Measurements from ENCODE around the gene CCZ1.
"Not testable (repeated sequence)": the region's sequence is repeated elsewhere in the genome, so short reads cannot be mapped to it uniquely, and the experiment has no call there.

The CCZ1 gene

DNA sequence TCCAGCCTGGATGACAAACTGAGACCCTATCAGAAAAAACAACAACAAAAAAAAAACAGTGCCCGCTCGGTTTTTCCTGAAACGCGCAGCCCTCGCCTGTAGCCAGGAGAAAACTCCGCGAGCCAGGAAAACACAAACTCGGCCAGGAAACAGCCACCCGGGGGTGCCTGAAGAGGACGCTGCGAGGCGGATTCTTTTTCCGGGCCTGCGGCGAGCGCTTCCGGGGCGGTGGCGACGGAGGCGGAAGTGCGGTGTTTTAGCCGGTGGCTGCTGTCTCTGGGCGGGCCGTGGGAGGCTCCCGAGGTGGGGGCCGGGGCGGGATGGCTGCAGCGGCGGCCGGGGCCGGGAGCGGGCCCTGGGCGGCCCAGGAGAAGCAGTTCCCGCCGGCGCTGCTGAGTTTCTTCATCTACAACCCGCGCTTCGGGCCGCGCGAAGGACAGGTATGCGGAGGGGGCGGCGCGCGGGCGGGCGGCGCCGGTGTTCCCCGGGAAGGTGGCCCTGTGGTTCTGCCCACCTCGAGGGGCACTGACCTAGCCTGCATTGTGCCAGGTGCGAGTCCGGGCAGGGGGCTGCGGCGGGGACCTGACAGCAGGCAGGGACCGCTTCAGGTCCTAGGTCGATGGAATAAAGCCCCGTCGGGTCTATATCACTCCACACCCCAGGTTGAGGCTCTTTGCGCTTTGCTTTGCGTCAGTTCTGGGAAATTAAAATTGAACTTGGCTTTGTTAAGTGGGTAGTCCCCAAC, at the start of gene CCZ1:
TSS of gene CCZ1 (plus strand) at position 254 of the 745 bp plus-strand sequence. CDS start at position 321, 67 bp downstream.
- peak; percentile 89 for DNase-seq (ENCODE audit: low read depth)
- peak within 1 kb of the TSS; percentile 59 for H3K4me3 ChIP-seq (ENCODE audit: low read depth, low read length)

DNA sequence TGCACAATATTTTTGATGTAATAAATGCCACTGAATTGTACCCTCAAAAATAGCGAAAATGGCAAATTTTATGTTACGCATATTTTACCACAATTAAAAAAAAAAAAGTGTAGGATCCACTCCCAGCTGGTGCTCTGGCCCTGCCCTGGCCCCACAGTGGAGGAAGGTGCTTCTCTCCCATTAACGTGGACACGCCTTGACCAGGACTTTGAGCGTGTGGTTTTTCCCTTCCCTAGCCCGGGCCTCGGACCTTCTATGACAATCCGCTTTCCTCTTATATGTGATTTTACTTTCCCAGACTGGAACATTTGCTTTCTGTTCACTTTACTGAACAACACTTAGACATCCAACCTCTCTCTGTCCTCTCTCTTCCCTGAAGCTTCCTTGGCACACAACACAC, 47.6 kb upstream of the CCZ1 start:
- TF ChIP-seq, protein P1, sequence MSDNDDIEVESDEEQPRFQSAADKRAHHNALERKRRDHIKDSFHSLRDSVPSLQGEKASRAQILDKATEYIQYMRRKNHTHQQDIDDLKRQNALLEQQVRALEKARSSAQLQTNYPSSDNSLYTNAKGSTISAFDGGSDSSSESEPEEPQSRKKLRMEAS (IDR thresholded peaks at IDR 0.05; ENCODE audit: low read depth, low read length) = no peak
- TF ChIP-seq MYC (IDR thresholded peaks at IDR 0.05; ENCODE audit: low read depth, low read length) (no peak), POLR2A (IDR thresholded peaks at IDR 0.05; ENCODE audit: extremely low read depth, insufficient read length) (no peak)
- TF ChIP-seq, protein P2, sequence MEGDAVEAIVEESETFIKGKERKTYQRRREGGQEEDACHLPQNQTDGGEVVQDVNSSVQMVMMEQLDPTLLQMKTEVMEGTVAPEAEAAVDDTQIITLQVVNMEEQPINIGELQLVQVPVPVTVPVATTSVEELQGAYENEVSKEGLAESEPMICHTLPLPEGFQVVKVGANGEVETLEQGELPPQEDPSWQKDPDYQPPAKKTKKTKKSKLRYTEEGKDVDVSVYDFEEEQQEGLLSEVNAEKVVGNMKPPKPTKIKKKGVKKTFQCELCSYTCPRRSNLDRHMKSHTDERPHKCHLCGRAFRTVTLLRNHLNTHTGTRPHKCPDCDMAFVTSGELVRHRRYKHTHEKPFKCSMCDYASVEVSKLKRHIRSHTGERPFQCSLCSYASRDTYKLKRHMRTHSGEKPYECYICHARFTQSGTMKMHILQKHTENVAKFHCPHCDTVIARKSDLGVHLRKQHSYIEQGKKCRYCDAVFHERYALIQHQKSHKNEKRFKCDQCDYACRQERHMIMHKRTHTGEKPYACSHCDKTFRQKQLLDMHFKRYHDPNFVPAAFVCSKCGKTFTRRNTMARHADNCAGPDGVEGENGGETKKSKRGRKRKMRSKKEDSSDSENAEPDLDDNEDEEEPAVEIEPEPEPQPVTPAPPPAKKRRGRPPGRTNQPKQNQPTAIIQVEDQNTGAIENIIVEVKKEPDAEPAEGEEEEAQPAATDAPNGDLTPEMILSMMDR (IDR thresholded peaks at IDR 0.05; ENCODE audit: low read depth, low read length) = no peak
- DNase-seq (ENCODE audit: low read depth) = no peak
- H3K4me3 ChIP-seq (ENCODE audit: low read depth, low read length) = no peak overlapping the region

More for the DNA sequence above, at the start of gene CCZ1:
- peak; percentile 21 for TF ChIP-seq POLR2A (IDR thresholded peaks at IDR 0.05; ENCODE audit: extremely low read depth, insufficient read length)
- TF ChIP-seq, protein P2 (IDR thresholded peaks at IDR 0.05; ENCODE audit: low read depth, low read length) = peak; percentile 26

DNA sequence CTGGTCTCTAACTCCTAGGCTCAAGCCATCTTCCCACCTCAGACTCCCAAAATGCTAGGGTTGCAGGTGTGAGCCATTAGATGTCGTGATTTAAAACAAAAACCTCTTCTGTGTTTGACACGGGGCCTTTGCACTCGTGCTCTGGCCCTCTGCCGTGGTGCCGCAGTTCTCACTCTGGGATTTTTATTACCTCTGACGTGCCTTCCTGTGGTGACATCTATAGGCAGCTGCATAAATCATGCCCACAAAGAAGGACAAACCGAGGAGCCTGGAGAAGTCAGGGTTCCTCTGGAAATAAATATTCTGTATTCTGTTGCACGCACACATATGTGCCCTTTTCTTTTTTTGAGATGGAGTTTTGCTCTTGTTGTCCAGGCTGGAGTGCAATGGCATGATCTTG, 43.8 kb upstream of the CCZ1 start:
- TF ChIP-seq POLR2A (IDR thresholded peaks at IDR 0.05; ENCODE audit: extremely low read depth, insufficient read length) (no peak), MYC (IDR thresholded peaks at IDR 0.05; ENCODE audit: low read depth, low read length) (no peak)
- TF ChIP-seq, protein P2 (IDR thresholded peaks at IDR 0.05; ENCODE audit: low read depth, low read length) = no peak
- TF ChIP-seq, protein P1 (IDR thresholded peaks at IDR 0.05; ENCODE audit: low read depth, low read length) = no peak
- peak; percentile 27 for DNase-seq (ENCODE audit: low read depth)
- H3K4me3 ChIP-seq (ENCODE audit: low read depth, low read length) = no peak overlapping the region

DNA sequence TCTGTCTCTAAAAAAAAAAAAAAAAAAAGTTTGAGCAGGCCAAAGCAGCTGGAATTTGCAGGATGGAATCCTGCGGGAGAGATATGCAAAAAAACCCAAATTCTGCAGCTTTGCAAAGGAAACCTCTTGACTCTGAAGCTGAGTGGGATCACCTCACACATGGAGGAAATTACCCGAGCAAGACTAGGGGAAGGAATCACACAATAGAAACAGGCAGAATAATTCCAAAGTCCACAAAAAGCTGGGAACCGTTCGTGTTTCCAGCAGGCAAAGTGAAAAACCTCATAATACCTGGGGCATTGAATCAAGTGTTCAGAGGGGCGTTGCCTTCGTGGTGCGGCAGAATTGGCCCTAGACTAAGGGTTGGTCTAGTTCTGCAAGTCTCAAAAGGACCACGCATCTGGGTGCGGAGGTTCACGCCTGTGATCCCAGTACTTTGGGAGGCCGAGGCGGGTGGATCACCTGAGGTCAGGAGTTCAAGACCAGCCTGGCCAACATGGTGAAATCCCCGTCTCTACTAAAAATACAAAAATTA, 41.4 kb upstream of the CCZ1 start:
- not testable (repeated sequence) for DNase-seq (ENCODE audit: low read depth); H3K4me3 ChIP-seq (ENCODE audit: low read depth, low read length)

DNA sequence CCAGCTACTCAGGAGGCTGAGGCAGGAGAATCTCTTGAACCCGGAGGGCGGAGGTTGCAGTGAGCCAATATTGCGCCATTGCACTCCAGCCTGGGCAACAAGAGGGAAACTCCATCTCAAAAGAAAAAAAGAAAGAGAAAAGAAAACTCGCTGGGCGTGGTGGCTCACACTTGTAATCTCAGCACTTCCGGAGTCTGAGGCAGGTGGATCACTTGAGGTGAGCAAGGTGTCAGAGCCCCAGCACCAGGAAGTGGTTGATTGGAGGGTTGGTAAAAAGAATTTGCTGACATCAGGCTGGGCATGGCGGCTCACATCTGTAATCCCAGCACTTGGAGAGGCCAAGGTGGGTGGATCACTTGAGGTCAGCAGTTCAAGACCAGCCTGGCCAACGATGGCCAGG, 40.0 kb upstream of the CCZ1 start:
- not testable (repeated sequence) for H3K4me3 ChIP-seq (ENCODE audit: low read depth, low read length); DNase-seq (ENCODE audit: low read depth)

DNA sequence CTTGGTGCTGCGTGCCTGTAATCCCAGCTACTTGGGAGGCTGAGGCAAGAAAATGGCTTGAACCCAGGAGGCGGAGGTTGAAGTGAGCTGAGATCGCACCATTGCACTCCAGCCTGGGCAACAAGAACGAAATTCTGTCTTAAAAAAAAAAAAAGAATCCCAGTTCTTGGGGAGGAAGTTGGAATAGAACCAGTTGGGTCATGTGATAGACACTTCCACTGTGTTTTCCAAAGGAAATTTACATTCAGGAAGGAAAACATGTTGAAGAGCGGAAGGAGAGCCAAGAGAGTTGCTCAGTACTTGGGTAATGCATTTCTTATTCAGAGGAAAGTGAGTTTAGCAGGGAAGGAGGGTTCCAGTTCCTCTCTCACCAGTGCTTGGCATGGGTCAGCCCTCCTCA, 37.3 kb upstream of the CCZ1 start:
- H3K4me3 ChIP-seq (ENCODE audit: low read depth, low read length); DNase-seq (ENCODE audit: low read depth): not testable (repeated sequence)

DNA sequence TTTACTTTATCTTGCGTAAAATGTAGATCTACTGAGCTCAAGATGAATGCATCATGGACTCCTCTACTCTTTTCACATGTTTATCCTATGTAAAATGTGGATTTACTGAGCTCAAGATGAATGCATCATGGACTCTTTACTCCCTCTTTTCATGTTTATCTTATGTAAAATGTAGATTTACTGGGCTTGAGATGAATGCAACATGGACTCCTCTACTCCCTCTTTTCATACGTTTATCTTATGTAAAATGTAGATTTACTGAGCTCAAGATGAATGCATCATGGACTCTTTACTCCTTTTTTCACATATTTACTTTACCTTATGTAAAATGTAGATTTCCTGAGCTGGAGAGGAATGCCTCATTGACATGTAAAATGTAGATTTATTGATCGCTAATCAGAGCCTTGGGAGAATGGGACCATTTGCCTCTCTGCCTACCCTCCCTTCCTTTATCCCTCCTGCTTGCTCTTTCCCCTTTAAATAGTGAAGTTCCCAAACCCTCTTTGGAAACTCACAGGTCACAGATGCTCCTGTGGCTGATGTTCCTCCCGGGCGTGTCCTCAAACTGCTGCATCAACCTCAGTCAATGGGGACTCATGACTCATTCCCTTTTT, 35.7 kb upstream of the CCZ1 start:
- H3K4me3 ChIP-seq (ENCODE audit: low read depth, low read length); DNase-seq (ENCODE audit: low read depth): not testable (repeated sequence)

DNA sequence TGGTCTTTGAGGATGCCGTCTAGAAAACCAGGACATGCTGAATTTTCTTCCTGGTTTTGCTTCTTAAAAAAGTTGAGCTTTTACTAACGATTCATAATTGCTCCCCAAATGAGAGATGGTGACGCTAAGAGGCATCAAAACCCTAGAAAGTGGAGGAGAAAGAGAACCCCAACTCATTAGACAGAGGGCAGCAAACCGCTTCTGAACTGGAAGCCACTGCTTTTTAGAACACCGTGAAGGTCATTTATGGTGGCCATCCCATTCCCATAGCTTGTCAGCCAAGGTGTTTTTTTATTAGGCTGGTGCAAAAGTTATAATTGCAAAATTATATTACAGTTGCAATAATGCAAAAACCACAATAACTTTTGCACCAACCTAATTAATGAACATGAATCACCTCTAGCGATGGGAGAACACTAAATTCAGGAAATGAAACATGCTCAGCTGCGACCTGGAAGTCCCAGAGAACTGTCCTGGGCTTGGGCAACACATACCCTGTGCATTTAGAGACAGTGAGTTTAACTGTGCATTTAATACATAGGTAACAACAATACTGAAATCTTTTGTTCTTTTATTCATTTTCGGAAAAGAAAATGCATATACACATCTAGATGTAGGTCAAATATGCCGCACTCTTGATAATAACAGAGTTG, 33.1 kb upstream of the CCZ1 start:
- not testable (repeated sequence) for H3K4me3 ChIP-seq (ENCODE audit: low read depth, low read length)
- DNase-seq (ENCODE audit: low read depth) = peak; percentile 48
